ENCODE results near the gene LYSMD3. TPM values are rescaled to one million over a fixed set of nuclear protein-coding genes. Genes with fewer than 3 reads are reported as not detected.

Gene LYSMD3
- total and polyA plus RNA-seq, 9 of the 15 experiments (the other 6 are each of a cell fraction or from before 2014, with no cell fraction given) = 9.5 to 42.3 (median 20.7) TPM

DNA sequence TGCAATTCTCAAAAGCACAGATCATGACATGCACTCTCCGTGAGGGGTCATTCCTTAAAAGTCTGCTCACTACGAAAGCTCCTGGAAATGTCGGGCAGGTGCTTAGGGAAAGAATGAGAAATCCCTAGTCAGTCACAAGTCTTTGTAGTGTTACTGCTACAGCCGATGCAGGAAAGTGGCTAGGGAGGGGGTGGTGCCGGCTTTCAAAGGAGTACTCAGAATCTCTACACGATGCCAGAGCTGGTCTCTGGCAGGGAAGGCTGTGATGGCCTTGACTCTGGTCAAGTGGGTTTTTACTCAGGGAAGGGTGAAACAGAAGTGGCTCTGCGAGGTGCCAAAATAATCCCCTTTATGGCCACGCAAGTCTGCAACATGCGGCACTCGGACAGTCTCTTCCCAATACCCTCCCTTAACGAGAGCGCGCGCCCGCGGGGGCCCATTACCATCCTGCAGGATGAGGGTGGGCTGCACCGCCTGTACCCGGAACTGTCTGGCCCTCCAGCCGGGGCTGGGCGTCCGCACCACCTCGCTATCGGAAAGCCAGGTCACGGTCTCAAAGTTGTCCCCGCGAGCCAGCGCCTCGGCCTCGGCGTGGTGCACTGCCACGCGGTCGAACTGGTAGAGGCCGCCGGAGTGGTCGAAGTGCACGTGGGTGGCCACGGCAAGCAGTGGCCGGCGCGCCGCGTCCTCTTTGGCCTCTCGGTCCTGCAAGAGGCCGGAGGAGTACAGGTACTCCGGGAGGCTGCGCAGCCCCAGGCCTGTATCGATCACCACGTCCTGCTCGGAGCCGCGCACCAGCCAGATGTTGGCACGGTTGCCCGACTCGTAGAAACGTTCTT, 55.8 kb downstream of the LYSMD3 start (continued):
- TF ChIP-seq, protein P1, sequence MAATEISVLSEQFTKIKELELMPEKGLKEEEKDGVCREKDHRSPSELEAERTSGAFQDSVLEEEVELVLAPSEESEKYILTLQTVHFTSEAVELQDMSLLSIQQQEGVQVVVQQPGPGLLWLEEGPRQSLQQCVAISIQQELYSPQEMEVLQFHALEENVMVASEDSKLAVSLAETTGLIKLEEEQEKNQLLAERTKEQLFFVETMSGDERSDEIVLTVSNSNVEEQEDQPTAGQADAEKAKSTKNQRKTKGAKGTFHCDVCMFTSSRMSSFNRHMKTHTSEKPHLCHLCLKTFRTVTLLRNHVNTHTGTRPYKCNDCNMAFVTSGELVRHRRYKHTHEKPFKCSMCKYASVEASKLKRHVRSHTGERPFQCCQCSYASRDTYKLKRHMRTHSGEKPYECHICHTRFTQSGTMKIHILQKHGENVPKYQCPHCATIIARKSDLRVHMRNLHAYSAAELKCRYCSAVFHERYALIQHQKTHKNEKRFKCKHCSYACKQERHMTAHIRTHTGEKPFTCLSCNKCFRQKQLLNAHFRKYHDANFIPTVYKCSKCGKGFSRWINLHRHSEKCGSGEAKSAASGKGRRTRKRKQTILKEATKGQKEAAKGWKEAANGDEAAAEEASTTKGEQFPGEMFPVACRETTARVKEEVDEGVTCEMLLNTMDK (IDR thresholded peaks at IDR 0.05; ENCODE audit: borderline replicate concordance, insufficient read depth, low read depth, low read length, poor library complexity, severe bottlenecking) = no peak
- TF ChIP-seq ZFP30 (CRISPR knock-in tag; IDR thresholded peaks at IDR 0.05; ENCODE audit: borderline replicate concordance) (no peak), ZNF79 (CRISPR knock-in tag; IDR thresholded peaks at IDR 0.05; ENCODE audit: low read depth) (no peak), SRSF7 (optimal IDR thresholded peaks at IDR 0.05; ENCODE audit: low read depth, low read length) (no peak), XRCC3 (IDR thresholded peaks at IDR 0.05) (no peak), PTTG1 (tag; IDR thresholded peaks at IDR 0.05; ENCODE audit: low read depth) (no peak), ATF7 (IDR thresholded peaks at IDR 0.05) (no peak), GABPB2 (CRISPR knock-in tag; conservative IDR thresholded peaks at IDR 0.05) (no peak), ZNF354B (CRISPR knock-in tag; IDR thresholded peaks at IDR 0.05) (no peak), POU5F1 (IDR thresholded peaks at IDR 0.05; ENCODE audit: borderline replicate concordance, low read depth, low read length, partially characterized antibody) (no peak), ZNF583 (CRISPR knock-in tag; IDR thresholded peaks at IDR 0.05) (no peak), ZNF121 (CRISPR knock-in tag; conservative IDR thresholded peaks at IDR 0.05) (no peak), ZNF699 (CRISPR knock-in tag; IDR thresholded peaks at IDR 0.05; ENCODE audit: insufficient replicate concordance) (no peak), ZNF347 (CRISPR knock-in tag; IDR thresholded peaks at IDR 0.05; ENCODE audit: low read depth) (no peak), TRIM28 (IDR thresholded peaks at IDR 0.05) (no peak), ZKSCAN8 (CRISPR knock-in tag; IDR thresholded peaks at IDR 0.05) (no peak), PHB2 (IDR thresholded peaks at IDR 0.05; ENCODE audit: low read depth) (no peak), NRF1 (conservative IDR thresholded peaks at IDR 0.05 in 1 of 2, IDR thresholded peaks at IDR 0.05 in 1 of 2) (no peak), FOXM1 (IDR thresholded peaks at IDR 0.05; ENCODE audit: low read depth) (no peak), FOXM1 (CRISPR knock-in tag; IDR thresholded peaks at IDR 0.05; ENCODE audit: low read depth) (0 out of 2 replicates have a peak, but pooled peaks have one; percentile 35), RCOR1 (IDR thresholded peaks at IDR 0.05; ENCODE audit: borderline replicate concordance in 1 of 2, low read depth in 2 of 2, low read length in 2 of 2) (no peak)
- TF ChIP-seq, protein P2, sequence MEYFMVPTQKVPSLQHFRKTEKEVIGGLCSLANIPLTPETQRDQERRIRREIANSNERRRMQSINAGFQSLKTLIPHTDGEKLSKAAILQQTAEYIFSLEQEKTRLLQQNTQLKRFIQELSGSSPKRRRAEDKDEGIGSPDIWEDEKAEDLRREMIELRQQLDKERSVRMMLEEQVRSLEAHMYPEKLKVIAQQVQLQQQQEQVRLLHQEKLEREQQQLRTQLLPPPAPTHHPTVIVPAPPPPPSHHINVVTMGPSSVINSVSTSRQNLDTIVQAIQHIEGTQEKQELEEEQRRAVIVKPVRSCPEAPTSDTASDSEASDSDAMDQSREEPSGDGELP (CRISPR knock-in tag; IDR thresholded peaks at IDR 0.05; ENCODE audit: borderline replicate concordance) = no peak
- TF ChIP-seq, protein P3, sequence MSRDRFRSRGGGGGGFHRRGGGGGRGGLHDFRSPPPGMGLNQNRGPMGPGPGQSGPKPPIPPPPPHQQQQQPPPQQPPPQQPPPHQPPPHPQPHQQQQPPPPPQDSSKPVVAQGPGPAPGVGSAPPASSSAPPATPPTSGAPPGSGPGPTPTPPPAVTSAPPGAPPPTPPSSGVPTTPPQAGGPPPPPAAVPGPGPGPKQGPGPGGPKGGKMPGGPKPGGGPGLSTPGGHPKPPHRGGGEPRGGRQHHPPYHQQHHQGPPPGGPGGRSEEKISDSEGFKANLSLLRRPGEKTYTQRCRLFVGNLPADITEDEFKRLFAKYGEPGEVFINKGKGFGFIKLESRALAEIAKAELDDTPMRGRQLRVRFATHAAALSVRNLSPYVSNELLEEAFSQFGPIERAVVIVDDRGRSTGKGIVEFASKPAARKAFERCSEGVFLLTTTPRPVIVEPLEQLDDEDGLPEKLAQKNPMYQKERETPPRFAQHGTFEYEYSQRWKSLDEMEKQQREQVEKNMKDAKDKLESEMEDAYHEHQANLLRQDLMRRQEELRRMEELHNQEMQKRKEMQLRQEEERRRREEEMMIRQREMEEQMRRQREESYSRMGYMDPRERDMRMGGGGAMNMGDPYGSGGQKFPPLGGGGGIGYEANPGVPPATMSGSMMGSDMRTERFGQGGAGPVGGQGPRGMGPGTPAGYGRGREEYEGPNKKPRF (IDR thresholded peaks at IDR 0.05; ENCODE audit: low read depth, low read length) = no peak
- TF ChIP-seq, protein P4, sequence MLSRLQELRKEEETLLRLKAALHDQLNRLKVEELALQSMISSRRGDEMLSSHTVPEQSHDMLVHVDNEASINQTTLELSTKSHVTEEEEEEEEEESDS (CRISPR knock-in tag; IDR thresholded peaks at IDR 0.05) = no peak

Data from K562 (cell line).